LoVo (cell line): Measurements from ENCODE around the gene EPS8L3.
"Not testable (repeated sequence)": the region's sequence is repeated elsewhere in the genome, so short reads cannot be mapped to it uniquely, and the experiment has no call there.

ENCODE experiments used
- DNase-seq: peaks from one replicate; pipeline ENCODE4 v3.0.0-alpha.2; 2016; ENCODE audit warnings: low spot score

The EPS8L3 gene

DNA sequence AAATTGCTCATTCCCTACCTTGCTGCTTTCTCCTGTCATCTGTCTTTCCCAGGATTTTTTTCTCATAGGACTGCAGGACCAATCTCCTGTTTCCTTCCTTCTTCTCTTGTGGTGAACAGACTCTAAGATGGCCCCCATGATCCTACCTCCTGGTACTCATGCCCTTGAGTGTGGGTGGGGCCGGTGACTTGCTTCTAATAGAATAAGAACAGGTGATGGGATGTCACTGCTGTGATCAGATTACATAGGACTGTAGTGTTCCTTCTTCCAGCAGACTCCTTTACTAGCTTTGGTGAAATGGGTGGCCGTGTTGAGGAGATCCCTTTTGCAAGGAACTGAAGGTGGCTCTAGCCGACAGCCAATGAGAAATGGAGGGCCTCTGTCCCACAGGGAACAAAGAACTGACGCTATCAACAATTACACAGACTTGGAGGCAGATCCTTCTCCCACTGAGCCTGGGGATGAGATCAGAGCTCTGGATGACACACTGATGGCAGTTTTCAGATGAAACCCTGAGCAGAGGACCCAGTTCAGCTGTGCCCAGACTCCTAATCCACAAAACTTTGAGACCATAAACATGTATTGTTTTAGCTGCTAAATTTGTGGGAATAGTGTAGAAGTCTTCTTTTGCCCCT is 30.4 kb downstream of the EPS8L3 start:
- DNase-seq = no peak

DNA sequence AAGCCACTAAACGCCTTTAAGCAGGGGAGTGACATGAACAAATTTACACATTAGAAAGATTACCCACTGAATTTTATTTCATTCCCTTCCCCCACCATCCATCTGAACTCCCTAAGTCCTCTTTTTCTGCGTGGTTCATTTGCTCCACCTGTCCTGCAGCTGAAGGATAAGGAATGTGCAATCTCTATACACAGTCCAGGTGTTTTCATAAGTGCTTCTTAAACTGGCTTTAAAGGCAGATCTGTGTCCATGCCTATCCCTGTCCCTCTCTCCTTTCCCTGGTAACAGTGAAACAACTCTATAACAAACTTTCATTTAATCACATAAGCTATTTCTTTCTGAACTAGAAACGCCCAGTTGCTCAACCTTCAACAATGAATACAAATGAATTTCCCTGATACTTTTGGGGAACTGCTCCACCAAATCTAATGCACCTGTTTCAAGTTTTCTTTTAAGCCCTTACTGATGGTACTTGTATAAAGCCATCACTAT is 31.3 kb downstream of the EPS8L3 start:
- no peak for DNase-seq

DNA sequence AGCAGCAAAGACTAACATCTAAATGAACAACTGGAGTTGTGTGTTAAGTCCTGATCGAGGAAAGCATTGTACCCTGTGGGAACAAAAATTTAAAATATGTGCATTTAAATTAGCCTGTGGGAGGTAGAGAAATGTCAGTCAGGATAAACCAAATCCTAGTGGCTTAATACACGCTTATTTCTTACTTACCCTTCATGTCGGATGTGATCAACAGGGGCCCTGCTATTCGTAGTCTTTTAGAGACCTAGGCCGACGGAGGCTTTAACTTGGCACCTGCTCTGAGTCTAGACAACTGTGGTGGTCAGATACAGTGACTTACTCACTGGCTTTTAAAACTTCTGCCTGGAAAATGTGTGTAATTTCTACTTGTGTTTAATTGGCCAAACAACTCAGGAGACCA is 33.1 kb downstream of the EPS8L3 start:
- DNase-seq = no peak

DNA sequence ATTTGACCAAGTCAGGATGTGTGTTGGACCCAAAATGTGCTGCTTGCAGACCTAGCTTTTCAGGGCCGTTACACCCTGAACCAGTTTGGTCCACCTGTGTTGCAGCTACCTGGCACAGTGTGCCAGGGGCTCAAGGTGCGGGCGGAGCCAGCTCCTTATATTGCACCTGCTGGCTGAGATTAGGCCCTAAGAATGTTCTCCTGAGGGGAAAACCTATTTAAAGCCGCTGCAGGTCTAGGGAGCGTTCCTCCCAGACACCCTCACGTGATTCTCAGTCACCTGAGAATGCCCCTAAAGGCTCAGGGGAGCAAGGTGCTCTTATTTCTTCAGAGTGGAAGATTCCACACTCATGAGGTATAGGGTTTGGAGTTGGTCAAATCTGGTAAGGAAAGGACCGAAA is 34.9 kb downstream of the EPS8L3 start:
- DNase-seq = no peak

DNA sequence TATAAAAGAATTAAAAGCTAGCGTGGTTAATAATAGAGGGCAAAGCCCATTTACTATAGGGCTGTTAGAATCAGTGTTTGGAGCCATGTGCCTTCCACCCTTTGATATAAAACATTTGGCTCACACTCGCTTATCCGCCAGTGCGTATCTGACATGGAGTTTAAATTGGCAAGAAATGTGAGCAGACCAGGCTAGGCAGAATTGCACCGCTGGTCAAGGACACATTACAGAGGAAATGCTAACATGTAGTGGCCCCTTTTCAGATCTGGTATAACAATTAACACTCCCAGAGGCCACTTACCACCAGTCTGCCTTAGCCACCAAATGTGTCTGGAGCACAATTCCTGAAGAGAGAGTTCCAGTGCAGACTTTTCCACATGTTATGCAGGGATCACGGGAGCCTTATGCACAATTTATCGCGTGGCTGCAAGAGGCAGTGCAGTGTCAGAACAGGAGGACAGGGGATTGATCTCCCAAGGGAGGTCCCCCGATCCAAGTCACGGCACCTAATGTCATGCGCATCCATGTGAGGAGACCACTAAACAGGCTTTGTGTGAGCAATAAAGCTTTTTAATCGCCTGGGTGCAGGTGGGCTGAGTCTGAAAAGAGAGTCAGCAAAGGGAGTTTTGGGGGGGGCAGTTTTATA is 36.9 kb downstream of the EPS8L3 start:
- DNase-seq = no peak

DNA sequence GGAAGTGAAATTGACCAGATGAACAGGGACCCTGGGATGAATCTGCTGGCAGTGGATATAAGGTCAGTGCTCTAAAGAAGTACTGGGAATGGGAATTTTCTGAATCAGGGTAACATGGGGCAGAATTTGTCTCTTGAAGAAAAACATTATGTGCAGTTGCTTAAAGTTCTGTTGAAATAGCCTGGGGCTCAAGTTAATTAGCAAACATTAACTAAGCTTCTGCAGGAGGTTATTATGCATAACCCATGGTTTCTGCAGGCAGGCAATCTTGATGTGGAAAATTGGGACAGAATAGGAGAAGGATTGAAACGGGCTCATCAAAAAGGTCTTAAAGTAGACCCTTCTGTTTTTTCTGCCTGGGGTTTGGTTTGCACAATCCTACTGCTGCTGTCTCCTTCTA is 37.7 kb downstream of the EPS8L3 start:
- DNase-seq = no peak

DNA sequence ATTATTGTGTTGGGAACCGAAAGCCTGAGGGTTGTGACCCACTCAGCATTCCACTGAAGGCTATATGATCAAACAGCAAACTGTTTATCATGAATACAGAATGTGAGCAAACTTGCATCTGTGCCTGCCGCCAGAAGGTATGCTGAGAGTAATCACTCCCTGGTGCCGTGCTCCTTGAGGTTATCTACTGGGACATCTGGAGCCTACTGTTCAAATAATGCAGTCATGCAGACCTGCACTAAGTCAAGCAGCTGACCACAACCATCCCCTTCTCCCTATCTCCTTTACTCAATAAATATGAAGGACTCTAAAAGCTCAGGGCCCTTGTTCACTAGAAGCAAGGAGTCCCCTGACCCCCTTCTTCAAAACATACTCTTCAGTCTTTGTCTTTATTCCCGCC is 38.2 kb downstream of the EPS8L3 start:
- DNase-seq = no peak

DNA sequence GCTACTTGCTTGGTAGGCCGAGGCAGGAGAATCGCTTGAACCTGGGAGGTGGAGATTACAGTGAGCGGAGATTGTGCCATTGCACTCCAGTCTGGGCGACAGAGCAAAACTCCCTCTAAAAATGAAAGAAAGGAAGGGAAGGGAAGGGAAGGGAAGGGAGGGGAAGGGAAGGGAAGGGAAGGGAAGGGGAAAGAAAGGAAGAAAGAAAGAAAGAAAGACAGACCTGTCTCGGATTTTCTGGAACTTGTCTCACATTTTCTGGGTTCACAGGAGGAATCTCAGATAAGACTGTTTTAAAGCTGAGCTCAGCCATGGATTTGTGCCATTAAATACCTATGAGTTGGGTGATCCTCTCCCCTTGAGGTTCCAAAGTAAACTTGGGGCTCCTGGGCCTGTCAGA is 38.8 kb downstream of the EPS8L3 start:
- no peak for DNase-seq

DNA sequence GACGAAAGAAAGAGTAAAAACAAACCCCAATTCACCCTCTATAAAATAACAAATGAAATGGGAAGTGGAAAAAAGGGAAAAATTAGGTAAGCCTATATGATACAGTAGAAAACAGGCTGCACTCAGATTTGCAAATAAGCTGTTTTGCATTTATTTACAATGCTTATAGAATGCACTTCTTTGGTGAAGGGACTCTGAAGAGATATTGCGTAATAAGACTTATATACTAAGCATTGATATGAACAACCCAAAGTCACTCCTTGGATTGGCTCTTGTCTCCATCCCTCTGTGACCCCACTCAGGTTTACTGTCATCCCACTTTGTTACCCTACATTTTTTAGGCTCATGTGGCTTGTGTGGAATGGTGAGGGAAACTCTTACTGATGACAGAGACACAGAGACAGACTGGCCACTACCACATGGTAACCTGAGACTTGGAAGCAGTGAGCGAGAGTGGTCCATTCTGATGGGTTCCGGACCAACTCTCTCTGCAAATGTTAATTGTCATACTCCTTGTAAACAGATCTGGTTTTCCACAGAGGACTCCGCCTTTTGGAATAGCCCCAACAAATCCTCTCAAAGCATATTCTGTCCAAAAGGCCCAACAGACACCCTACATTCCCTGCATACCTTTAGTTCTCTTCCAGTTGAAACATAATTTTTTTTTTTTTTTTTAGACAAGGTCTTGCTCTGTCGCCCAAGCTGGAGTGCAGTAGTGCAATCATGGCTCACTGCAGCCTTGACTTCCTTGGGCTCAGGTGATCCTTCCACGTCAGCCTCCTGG is 40.6 kb downstream of the EPS8L3 start:
- no peak for DNase-seq

DNA sequence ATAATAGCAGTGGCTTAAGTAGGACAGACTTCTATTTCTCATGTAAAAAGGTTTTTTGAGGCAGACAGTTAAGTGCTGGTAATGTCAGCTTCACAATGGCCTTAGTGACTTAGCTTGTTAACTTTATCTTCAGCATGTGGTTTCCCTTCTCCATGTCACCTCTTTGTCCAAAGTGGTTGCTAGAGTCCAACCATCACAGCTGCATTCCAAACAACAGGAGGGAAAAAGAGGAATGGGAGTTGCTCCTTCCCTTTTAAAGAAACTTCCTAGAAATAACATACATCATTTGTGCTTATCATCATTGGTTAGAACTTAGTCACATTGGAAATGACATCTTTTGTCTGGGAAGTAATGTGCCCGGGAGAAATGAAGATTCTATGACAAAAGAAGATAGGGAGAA is 41.8 kb downstream of the EPS8L3 start:
- DNase-seq = no peak

DNA sequence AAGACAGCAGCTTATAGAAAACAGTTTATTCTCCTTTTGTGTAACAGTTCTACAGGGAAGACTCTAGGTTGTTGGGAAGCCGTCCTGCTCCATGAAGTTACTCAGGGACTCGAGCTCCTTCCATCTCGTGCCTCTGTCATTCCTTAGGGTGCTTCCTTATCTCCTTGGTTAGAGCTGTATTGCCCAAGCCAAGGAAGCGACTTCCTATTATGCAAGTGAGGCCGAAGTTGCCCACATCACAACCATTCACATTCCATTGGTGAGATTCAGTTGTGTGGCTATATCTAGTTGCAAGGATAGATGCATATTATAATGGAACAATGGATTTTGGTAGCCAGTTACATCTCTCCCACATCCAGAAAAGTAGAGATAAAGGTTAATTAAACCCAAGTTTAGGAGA is 42.7 kb downstream of the EPS8L3 start:
- DNase-seq = no peak

DNA sequence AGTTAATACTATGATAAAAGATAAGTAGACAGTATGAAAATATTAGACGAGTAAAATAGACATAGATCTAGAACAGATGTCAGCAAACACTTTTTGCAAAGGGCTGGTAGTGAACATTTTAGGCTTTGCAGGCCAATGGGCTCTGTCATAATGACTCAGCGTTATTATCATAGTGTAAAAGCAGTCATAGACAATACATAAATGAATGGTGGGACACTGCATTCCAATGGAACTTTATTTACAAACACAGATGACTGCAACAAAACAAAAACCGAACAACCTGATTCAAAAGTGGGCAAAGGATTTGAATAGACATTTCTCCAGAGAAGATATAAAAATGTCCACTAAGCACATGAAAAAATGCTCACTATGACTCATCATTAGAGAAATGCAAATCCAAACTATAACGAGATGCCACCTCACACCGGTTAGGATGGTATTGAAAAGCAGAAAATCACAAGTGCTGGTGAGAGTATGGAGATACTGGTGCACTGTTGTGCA is 44.3 kb downstream of the EPS8L3 start:
- DNase-seq = no peak

DNA sequence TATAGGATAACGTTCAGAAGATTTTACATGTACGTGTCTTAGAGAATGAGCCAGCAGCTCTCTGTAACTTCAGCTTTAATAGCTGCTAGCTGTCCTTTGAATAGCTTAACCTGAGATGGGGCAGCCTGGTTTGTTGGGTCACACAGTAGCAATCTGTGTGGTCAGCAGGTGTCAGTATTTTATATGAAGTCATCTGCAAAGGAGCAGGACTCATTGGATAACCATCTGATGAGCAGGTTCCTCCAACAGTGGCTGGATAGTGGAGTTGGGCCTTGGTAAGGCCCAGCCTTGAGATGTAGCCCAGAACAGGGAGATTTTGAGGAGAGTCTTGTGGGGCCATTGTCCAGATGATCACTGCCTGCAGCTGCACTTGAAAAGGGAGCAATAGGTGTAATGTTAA is 45.2 kb downstream of the EPS8L3 start:
- peak; percentile 40 for DNase-seq

DNA sequence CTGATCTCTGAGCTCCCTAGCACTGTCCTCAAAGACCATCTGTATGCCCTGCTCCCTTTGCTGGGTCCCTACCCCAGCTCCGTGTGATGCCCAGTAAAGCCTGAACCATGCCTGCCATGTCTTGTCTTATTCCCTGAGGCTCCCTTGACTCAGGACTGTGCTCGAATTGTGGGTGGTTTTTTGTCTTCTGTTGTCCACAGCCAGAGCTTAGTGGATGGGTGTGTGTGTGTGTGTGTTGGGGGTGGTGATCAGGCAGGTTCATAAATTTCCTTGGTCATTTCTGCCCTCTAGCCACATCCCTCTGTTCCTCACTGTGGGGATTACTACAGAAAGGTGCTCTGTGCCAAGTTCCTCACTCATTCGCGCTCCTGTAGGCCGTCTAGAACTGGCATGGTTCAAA is 46.0 kb downstream of the EPS8L3 start:
- DNase-seq = no peak

DNA sequence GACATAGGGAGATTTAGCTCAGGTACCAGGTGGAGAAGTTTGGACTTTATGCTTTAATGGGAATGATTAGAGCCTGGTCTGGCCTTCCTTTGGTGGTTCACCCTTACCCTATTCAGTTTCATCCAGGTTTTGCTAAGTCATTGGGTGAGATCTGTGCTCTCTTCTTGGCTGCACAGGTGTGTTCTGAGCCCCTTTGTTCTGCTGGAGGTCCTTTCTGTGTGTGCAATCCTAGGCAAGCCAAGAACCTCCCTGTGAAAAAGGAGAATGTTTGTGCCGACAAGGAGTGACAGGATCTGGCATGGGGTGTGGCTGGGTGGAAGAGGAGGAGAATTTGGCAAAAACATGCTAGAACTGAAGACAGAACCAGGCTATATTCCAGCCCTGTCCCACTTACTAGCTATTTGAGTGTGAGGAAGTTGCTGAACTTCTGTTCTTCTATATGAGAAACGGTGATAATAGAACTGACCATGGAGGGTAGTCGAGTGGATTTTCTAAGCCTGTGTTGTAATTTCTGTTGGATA is 47.1 kb downstream of the EPS8L3 start:
- no peak for DNase-seq

DNA sequence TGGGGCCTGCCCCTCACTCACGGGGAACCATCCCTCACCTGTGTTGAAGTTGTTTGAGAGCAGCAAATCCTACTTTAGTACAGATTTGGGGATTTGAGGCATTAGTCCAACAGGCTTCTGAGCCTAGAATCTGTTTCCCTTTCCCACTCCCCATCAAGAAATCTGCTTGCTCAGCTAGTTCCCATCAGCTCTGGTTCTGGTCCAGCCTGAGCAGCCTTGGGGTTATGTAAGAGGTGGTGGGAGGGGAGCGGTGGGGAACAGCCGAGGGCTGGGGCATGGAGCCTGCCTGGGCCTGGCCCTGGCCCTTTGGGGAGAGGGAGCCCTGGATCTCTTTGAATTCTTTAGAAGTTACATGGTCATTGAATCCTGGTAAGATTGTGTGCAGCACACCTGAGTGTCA is 47.6 kb downstream of the EPS8L3 start:
- DNase-seq = no peak

DNA sequence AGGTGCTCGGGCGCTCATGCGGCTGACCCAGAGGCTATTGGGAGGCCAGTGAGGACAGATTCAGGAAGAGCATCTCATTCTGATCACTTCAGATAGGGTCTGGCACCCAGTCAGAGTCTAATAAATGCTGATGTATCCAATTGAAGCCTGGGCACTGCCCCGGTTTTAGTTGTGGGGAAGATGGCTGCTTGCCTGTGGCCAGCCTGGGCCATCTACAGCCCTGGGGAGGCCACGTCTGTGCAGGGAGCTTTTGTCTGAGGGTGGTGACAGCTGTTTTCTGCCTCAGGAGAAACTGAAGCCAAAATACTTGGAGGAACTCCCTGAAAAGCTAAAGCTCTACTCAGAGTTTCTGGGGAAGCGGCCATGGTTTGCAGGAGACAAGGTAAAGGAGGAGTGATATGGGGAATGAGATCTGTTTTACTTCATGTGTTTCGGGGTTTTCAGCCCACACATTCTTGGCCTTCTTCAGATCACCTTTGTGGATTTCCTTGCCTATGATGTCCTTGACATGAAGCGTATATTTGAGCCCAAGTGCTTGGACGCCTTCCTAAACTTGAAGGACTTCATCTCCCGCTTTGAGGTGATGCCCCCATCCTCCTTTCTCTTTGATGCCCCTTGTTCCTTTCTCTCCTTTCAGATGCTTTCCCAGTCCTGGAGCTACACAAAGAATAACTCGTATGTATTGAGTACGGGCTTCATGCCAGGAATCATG is 48.9 kb downstream of the EPS8L3 start:
- no peak for DNase-seq

DNA sequence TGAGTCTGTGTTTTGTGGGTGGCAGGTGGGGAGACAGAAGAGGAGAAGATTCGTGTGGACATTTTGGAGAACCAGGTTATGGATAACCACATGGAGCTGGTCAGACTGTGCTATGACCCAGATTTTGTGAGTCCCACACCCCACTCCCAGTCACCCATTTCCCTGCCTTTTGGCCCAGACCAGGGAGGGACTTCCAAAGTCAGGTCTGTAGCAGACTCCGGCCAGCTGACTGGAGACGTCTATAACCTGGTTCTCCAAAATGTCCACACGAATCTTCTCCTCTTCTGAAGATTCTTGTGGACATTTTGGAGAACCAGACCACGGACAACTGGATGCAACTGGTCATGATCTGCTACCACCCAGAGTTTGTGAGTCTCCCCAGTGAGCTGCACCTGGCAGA is 50.1 kb downstream of the EPS8L3 start:
- no peak for DNase-seq

DNA sequence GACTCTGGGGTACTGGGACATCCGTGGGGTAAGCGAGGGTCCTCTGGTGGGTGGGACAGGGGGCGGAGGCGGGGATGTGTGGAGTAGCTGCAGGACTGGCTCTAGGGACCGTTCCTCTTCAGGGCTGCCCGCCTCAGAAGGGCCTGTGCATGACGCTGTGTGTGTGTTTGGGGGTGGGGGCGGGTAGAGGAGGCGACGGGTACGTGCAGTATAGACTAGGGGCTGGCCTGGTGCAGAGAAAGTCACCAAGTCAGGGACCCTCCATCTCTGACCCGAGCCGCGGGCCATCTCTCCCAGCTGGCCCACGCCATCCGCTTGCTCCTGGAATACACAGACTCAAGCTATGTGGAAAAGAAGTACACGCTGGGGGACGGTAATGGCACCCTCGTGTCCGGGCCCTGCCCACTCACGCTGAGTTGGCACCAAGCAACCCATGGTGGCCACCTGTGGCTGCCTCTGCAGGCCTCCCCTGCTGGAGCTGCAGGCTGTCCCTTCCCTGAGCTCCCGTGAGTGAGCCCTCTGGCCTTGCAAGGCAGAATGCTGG is 51.3 kb downstream of the EPS8L3 start:
- DNase-seq = no peak

DNA sequence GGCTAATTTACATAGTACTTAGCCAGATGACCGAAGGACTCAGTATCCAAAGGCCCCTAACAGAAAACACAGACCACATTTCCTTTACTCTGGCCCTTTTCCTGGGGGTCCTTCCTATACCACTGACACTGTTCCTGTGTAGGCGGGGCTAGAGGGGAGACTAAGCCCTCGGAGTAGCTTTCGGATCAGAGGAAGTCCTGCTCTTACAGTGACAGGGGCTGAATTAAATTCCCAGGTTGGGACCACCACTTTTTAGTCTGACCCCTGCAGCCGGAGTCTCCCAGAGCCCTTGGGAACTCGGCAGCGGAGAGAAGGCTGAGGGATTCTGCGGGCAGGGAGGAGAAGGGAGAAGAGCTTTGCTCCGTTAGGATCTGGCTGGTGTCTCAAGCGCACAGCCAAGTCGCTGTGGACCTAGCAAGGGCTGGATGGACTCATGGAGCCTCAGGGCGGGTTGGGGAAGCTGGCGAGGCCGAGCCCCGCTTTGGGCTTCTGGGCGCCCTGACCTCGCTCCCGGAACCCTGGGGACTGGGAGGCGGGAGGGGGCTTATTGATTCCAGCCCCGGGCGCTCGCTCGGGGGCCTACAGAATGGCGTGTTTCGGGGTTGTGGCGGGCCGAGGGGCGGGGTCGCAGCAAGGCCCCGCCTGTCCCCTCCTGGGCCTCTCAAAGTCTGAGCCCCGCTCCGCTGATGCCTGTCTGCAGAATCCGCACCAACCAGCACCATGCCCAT is 52.0 kb downstream of the EPS8L3 start, which contains the start of gene GSTM5:
TSS of gene GSTM5 (plus strand) at position 659 of the 728 bp plus-strand sequence. CDS start at position 721, 62 bp downstream.
- not testable (repeated sequence) for DNase-seq

DNA sequence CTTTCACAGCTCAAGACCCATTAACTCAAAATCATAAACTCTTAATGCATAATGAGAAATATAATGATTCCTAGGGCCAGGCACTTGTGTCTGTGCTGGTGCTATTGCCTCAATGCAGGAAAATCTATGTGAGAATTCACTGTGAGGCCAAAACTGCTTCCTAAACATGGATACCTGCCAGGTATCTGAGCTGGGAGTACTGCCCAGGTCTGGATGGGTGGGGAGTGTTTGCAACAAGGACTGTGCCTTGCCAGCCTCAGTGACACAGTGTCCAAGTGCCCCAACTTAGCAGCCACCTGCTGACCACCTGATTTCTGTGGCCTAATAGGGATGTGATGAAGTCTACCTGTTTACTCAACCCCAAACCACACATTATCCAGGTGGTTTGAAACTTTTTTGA is 53.9 kb downstream of the EPS8L3 start:
- DNase-seq = not testable (repeated sequence)
